Retinal pigment epithelial cell (primary cell): Measurements from ENCODE around the gene GPC5.

Source experiments
- DNase-seq: peaks from one replicate; pipeline ENCODE4 v3.0.0-alpha.2; 2010; ENCODE audit warnings: low read depth
- H3K4me3 ChIP-seq: 2 replicates; pipeline ENCODE4 v1.5.1; 2011; ENCODE audit warnings: mild to moderate bottlenecking, low read length, control low read depth, moderate library complexity
- CTCF ChIP-seq: conservative IDR thresholded peaks from 2 replicates; pipeline ENCODE4 v1.5.1; 2011; ENCODE audit warnings: low read depth, low read length, control low read depth, inconsistent platforms

GPC5 gene

GRCh38 chr13:92827503-92827902 lies 1429.1 kb downstream of the GPC5 start:
- DNase-seq: no peak
- no peak for TF ChIP-seq CTCF
- H3K4me3 ChIP-seq: no peak overlapping the region

- no peak overlapping the region for H3K4me3 ChIP-seq
- DNase-seq: no peak
- TF ChIP-seq CTCF: no peak
Measured at GRCh38 chr13:92829930-92830329, 1431.5 kb downstream of the GPC5 start.

- TF ChIP-seq CTCF: no peak
- no peak overlapping the region for H3K4me3 ChIP-seq
- DNase-seq: no peak
Measured at GRCh38 chr13:92830821-92831220, 1432.4 kb downstream of the GPC5 start.

GRCh38 chr13:92833071-92833470 lies 1434.7 kb downstream of the GPC5 start:
- H3K4me3 ChIP-seq: no peak overlapping the region
- TF ChIP-seq CTCF: no peak
- DNase-seq: no peak

- DNase-seq: no peak
- no peak for TF ChIP-seq CTCF
- no peak overlapping the region for H3K4me3 ChIP-seq
Measured at GRCh38 chr13:92836171-92836570, 1437.8 kb downstream of the GPC5 start.

- H3K4me3 ChIP-seq: no peak overlapping the region
- DNase-seq: peak; percentile 96
- TF ChIP-seq CTCF: no peak
Measured at GRCh38 chr13:92838786-92839185, 1440.4 kb downstream of the GPC5 start.

- no peak overlapping the region for H3K4me3 ChIP-seq
- no peak for TF ChIP-seq CTCF
- peak; percentile 87 for DNase-seq
Measured at GRCh38 chr13:92842145-92842544, 1443.7 kb downstream of the GPC5 start.
